Measurements from ENCODE around the gene RNF212B.
A peak's percentile ranks its signal among the peaks of the same experiment; 100 is the strongest.
"Not testable (repeated sequence)": the region's sequence is repeated elsewhere in the genome, so short reads cannot be mapped to it uniquely, and the experiment has no call there.

RNF212B gene, protein sequence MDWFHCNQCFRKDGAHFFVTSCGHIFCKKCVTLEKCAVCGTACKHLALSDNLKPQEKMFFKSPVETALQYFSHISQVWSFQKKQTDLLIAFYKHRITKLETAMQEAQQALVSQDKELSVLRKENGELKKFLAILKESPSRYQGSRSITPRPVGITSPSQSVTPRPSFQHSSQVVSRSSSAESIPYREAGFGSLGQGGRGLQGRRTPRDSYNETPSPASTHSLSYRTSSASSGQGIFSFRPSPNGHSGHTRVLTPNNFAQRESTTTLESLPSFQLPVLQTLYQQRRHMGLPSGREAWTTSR

DNA sequence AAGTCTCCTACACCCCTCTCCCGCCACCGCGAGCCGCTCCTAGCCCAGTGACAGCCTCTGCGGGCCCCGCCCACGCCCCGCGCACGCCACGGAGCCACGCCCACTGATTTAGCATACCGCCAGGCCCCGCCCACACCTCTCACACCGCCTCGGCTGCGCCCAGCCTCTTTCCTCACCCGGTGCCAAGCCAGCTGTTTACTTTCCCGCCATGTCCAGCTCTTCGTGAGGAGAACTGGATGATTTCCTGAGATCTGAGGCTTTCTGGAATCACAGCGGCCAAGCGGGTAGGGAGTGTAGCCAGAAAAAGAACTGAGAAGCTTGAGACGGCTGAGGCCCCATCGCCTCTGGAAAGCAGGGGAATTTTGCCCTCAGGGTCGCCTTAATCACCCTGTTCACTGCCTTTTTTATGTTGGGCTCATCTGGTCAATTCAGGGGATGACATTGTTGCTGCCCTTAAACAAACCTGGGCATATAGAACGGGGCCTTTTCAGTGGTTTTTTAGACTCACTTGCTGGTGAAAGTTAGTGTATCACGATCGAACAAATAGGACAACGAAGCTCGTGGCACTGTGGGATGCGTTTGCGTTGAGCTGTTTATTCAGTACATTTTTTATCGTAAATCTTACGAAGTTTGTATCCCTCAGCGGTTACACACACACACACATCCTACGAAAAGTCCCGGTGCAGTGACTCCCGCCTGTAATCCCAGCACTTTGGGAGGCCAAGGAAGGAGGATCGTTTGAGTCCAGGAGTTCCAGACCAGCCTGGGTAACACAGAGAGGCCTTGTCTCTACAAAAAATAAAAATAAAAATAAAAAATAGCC, at the start of gene RNF212B:
RNF212B (plus strand) TSS at position 165 of the 823 bp plus-strand sequence. CDS start 2,410 bp downstream, outside the sequence.
- no peak within 1 kb of the TSS; the same call in 1 of the 2 replicates for H3K4me3 ChIP-seq (replicated peaks; ENCODE audit: low read depth, low read length)
- H3K27me3 ChIP-seq (replicated peaks; ENCODE audit: control insufficient read depth, insufficient read depth, low read length): no peaks in the 10 kb centered on the region
- TF ChIP-seq CTCF (IDR thresholded peaks at IDR 0.05; ENCODE audit: insufficient read depth, low read length, poor library complexity, severe bottlenecking): no peak
- DNase-seq (ENCODE audit: extremely low read depth, insufficient read length): peak; percentile 77
- H3K36me3 ChIP-seq (ENCODE audit: control insufficient read depth, insufficient read depth, low read length): no peaks in the 10 kb centered on the region

DNA sequence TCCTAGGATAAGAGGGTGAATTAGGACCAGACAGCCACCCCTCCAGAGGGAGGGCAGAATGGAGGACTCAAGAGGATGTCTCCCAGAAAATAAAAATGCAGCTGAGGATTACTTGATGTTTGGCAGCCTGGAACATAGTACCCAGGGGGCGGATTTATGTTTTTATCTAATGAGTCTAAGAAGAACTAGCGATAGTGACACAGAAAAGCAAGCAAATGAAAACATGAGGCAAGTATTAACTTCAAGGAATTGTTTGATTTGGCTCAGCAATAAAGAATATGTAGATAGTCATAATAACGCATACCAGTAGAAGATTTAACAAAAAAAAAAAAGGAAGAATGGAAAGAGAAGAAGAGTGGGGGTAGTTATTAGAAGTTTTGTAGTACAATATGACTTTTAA, 44.3 kb upstream of the RNF212B start:
- H3K36me3 ChIP-seq (ENCODE audit: control insufficient read depth, insufficient read depth, low read length): no peaks in the 10 kb centered on the region
- no peak for DNase-seq (ENCODE audit: extremely low read depth, insufficient read length)
- H3K4me3 ChIP-seq (replicated peaks; ENCODE audit: low read depth, low read length): no peak overlapping the region
- no peak for TF ChIP-seq CTCF (IDR thresholded peaks at IDR 0.05; ENCODE audit: insufficient read depth, low read length, poor library complexity, severe bottlenecking)
- H3K27me3 ChIP-seq (replicated peaks; ENCODE audit: control insufficient read depth, insufficient read depth, low read length): no peaks in the 10 kb centered on the region

- no peak for DNase-seq (ENCODE audit: extremely low read depth, insufficient read length)
- no peak for TF ChIP-seq CTCF (IDR thresholded peaks at IDR 0.05; ENCODE audit: insufficient read depth, low read length, poor library complexity, severe bottlenecking)
- Histone ChIP-seq H3K36me3 (ENCODE audit: control insufficient read depth, insufficient read depth, low read length) (no peaks in the 10 kb centered on the region), H3K4me3 (replicated peaks; ENCODE audit: low read depth, low read length) (no peak overlapping the region), H3K27me3 (replicated peaks; ENCODE audit: control insufficient read depth, insufficient read depth, low read length) (no peaks in the 10 kb centered on the region)
These were observed 42.1 kb upstream of the RNF212B start for GRCh38 chr14:23195552-23196101.

DNA sequence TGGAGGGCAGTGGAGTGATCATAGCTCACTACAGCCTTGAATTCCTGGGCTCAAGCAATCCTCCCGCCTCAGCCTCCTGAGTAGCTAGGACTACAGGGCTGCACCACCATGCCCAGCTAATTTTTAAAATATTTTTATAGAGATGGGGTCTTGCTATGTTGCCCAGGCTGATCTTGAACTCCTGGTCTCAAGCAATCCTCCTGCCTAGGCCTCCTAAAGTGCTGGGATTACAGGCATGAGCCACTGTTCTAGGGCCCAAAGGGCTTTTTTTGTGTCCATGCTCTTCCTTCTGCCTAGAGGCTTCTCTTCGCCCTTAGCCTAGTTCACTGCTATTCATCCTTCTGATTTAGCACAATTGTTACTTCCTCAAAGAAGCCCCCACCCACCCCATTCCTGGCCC, 41.2 kb upstream of the RNF212B start:
- not testable (repeated sequence) for DNase-seq (ENCODE audit: extremely low read depth, insufficient read length); H3K36me3 ChIP-seq (ENCODE audit: control insufficient read depth, insufficient read depth, low read length)

DNA sequence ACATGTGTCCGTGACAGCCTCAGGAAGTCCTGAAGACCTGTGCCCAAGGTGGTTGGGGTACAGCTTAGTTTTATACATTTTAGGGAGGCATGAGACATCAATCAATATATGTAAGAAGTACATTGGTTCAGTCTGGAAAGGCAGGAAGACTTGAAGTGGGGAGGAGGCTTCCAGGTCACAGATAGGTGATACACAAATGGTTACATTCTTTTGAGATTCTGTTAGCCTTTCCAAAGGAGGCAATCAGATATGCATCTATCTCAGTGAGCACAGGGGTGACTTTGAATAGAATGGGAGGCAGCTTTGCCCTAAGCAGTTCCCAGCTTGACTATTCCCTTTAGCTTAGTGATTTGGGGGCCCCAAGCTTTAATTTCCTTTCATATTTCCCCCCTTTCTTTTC, 38.6 kb upstream of the RNF212B start:
- H3K27me3 ChIP-seq (replicated peaks; ENCODE audit: control insufficient read depth, insufficient read depth, low read length); H3K4me3 ChIP-seq (replicated peaks; ENCODE audit: low read depth, low read length); H3K36me3 ChIP-seq (ENCODE audit: control insufficient read depth, insufficient read depth, low read length); DNase-seq (ENCODE audit: extremely low read depth, insufficient read length): not testable (repeated sequence)

More for the DNA sequence above, 41.2 kb upstream of the RNF212B start:
- not testable (repeated sequence) for H3K4me3 ChIP-seq (replicated peaks; ENCODE audit: low read depth, low read length); H3K27me3 ChIP-seq (replicated peaks; ENCODE audit: control insufficient read depth, insufficient read depth, low read length)

- no peak for TF ChIP-seq CTCF (IDR thresholded peaks at IDR 0.05; ENCODE audit: insufficient read depth, low read length, poor library complexity, severe bottlenecking)
- no peaks in the 10 kb centered on the region for H3K36me3 ChIP-seq (ENCODE audit: control insufficient read depth, insufficient read depth, low read length)
- no peak overlapping the region for H3K4me3 ChIP-seq (replicated peaks; ENCODE audit: low read depth, low read length)
- H3K27me3 ChIP-seq (replicated peaks; ENCODE audit: control insufficient read depth, insufficient read depth, low read length): no peaks in the 10 kb centered on the region
- DNase-seq (ENCODE audit: extremely low read depth, insufficient read length): no peak
These were observed 35.7 kb upstream of the RNF212B start for GRCh38 chr14:23202001-23202400.
